ENCODE measurements around the gene OR10V1. TPM values are rescaled to one million over a fixed set of nuclear protein-coding genes. Genes with fewer than 3 reads are reported as not detected.
"Not testable (repeated sequence)": the region's sequence is repeated elsewhere in the genome, so short reads cannot be mapped to it uniquely, and the experiment has no call there.

Gene OR10V1
- total and polyA plus RNA-seq, 2 experiments from 2014 or later = not detected

DNA sequence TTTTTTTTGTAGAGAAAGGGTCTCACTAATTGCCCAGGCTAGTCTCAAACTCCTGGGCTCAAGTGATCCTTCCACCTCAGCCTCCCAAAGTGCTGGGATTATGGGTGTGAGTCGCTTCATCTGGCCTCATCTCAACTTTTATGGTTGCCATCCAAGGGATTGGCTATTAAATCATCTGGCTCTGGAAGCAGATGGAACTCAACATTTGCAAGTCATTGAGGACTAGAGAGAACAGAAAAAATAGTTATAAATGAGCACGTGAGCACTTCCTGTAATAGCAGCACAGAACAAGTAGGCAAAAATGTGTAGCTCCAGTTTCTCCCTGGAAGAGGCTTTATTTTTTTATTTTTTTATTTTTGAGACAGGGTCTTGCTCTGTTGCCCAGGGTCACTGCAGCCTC is 22.5 kb downstream of the OR10V1 start (continued):
- TF ChIP-seq, protein P1, sequence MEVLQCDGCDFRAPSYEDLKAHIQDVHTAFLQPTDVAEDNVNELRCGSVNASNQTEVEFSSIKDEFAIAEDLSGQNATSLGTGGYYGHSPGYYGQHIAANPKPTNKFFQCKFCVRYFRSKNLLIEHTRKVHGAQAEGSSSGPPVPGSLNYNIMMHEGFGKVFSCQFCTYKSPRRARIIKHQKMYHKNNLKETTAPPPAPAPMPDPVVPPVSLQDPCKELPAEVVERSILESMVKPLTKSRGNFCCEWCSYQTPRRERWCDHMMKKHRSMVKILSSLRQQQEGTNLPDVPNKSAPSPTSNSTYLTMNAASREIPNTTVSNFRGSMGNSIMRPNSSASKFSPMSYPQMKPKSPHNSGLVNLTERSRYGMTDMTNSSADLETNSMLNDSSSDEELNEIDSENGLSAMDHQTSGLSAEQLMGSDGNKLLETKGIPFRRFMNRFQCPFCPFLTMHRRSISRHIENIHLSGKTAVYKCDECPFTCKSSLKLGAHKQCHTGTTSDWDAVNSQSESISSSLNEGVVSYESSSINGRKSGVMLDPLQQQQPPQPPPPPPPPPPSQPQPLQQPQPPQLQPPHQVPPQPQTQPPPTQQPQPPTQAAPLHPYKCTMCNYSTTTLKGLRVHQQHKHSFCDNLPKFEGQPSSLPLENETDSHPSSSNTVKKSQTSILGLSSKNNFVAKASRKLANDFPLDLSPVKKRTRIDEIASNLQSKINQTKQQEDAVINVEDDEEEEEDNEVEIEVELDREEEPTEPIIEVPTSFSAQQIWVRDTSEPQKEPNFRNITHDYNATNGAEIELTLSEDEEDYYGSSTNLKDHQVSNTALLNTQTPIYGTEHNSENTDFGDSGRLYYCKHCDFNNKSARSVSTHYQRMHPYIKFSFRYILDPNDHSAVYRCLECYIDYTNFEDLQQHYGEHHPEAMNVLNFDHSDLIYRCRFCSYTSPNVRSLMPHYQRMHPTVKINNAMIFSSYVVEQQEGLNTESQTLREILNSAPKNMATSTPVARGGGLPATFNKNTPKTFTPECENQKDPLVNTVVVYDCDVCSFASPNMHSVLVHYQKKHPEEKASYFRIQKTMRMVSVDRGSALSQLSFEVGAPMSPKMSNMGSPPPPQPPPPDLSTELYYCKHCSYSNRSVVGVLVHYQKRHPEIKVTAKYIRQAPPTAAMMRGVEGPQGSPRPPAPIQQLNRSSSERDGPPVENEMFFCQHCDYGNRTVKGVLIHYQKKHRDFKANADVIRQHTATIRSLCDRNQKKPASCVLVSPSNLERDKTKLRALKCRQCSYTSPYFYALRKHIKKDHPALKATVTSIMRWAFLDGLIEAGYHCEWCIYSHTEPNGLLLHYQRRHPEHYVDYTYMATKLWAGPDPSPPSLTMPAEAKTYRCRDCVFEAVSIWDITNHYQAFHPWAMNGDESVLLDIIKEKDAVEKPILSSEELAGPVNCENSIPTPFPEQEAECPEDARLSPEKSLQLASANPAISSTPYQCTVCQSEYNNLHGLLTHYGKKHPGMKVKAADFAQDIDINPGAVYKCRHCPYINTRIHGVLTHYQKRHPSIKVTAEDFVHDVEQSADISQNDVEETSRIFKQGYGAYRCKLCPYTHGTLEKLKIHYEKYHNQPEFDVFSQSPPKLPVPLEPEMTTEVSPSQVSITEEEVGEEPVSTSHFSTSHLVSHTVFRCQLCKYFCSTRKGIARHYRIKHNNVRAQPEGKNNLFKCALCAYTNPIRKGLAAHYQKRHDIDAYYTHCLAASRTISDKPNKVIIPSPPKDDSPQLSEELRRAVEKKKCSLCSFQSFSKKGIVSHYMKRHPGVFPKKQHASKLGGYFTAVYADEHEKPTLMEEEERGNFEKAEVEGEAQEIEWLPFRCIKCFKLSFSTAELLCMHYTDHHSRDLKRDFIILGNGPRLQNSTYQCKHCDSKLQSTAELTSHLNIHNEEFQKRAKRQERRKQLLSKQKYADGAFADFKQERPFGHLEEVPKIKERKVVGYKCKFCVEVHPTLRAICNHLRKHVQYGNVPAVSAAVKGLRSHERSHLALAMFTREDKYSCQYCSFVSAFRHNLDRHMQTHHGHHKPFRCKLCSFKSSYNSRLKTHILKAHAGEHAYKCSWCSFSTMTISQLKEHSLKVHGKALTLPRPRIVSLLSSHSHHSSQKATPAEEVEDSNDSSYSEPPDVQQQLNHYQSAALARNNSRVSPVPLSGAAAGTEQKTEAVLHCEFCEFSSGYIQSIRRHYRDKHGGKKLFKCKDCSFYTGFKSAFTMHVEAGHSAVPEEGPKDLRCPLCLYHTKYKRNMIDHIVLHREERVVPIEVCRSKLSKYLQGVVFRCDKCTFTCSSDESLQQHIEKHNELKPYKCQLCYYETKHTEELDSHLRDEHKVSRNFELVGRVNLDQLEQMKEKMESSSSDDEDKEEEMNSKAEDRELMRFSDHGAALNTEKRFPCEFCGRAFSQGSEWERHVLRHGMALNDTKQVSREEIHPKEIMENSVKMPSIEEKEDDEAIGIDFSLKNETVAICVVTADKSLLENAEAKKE (CRISPR knock-in tag; IDR thresholded peaks at IDR 0.05) = no peak
- TF ChIP-seq, protein P2, sequence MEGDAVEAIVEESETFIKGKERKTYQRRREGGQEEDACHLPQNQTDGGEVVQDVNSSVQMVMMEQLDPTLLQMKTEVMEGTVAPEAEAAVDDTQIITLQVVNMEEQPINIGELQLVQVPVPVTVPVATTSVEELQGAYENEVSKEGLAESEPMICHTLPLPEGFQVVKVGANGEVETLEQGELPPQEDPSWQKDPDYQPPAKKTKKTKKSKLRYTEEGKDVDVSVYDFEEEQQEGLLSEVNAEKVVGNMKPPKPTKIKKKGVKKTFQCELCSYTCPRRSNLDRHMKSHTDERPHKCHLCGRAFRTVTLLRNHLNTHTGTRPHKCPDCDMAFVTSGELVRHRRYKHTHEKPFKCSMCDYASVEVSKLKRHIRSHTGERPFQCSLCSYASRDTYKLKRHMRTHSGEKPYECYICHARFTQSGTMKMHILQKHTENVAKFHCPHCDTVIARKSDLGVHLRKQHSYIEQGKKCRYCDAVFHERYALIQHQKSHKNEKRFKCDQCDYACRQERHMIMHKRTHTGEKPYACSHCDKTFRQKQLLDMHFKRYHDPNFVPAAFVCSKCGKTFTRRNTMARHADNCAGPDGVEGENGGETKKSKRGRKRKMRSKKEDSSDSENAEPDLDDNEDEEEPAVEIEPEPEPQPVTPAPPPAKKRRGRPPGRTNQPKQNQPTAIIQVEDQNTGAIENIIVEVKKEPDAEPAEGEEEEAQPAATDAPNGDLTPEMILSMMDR (conservative IDR thresholded peaks at IDR 0.05; ENCODE audit: low read depth in 2 of 2) = no peak

DNA sequence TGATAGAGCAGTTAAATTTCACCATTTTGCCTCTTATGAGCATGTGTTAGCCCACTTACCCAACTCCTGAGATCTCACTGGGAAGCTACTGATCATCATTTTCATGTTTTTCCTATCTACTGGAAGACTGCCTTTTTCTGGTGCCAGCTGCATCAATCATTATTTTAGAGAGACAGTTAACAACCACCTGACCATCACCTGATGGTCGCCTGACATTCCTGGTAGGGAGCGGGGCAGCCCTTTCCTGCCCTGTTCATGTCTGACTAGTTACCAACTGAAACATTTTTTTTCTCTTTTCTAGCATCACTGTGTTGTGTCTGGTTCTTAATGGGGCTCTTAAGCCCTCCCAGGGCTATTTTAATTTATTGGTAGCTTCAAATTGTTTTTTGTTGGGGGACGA is 24.6 kb downstream of the OR10V1 start:
- Histone ChIP-seq H3K4me3 (no peak overlapping the region), H4K20me1 (replicated peaks; ENCODE audit: insufficient read depth) (no peaks in the 10 kb centered on the region), H3K4me1 (ENCODE audit: insufficient read depth) (no peaks in the 10 kb centered on the region), H3K36me3 (ENCODE audit: insufficient read depth) (no peaks in the 10 kb centered on the region), H3K79me2 (replicated peaks; ENCODE audit: insufficient read depth) (no peaks in the 10 kb centered on the region), H3K27me3 (ENCODE audit: insufficient read depth) (no peaks in the 10 kb centered on the region), H3F3A (replicated peaks; ENCODE audit: low read depth) (no peaks in the 10 kb centered on the region), H3K4me2 (no peak overlapping the region), H2AFZ (no peak overlapping the region; the same call in 1 of the 2 replicates), H3K9me2 (ENCODE audit: insufficient read depth) (no peaks in the 10 kb centered on the region; the same call in 1 of the 2 replicates), H3K27ac (ENCODE audit: low read depth) (no peak overlapping the region)
- Mint-ChIP-seq H3K9me3 (peaks cover 15% of the 10 kb centered on the region), H3K27ac (no peak overlapping the region), H3K27me3 (ENCODE audit: insufficient read depth, low read depth, poor library complexity) (no peaks in the 10 kb centered on the region), H3K4me3 (no peak overlapping the region), H3K36me3 (ENCODE audit: low read depth) (no peaks in the 10 kb centered on the region), H3K4me1 (no peaks in the 10 kb centered on the region)
- TF ChIP-seq, protein P3, sequence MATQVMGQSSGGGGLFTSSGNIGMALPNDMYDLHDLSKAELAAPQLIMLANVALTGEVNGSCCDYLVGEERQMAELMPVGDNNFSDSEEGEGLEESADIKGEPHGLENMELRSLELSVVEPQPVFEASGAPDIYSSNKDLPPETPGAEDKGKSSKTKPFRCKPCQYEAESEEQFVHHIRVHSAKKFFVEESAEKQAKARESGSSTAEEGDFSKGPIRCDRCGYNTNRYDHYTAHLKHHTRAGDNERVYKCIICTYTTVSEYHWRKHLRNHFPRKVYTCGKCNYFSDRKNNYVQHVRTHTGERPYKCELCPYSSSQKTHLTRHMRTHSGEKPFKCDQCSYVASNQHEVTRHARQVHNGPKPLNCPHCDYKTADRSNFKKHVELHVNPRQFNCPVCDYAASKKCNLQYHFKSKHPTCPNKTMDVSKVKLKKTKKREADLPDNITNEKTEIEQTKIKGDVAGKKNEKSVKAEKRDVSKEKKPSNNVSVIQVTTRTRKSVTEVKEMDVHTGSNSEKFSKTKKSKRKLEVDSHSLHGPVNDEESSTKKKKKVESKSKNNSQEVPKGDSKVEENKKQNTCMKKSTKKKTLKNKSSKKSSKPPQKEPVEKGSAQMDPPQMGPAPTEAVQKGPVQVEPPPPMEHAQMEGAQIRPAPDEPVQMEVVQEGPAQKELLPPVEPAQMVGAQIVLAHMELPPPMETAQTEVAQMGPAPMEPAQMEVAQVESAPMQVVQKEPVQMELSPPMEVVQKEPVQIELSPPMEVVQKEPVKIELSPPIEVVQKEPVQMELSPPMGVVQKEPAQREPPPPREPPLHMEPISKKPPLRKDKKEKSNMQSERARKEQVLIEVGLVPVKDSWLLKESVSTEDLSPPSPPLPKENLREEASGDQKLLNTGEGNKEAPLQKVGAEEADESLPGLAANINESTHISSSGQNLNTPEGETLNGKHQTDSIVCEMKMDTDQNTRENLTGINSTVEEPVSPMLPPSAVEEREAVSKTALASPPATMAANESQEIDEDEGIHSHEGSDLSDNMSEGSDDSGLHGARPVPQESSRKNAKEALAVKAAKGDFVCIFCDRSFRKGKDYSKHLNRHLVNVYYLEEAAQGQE (IDR thresholded peaks at IDR 0.05; ENCODE audit: unreplicated experiment) = no peak
- TF ChIP-seq, protein P4, sequence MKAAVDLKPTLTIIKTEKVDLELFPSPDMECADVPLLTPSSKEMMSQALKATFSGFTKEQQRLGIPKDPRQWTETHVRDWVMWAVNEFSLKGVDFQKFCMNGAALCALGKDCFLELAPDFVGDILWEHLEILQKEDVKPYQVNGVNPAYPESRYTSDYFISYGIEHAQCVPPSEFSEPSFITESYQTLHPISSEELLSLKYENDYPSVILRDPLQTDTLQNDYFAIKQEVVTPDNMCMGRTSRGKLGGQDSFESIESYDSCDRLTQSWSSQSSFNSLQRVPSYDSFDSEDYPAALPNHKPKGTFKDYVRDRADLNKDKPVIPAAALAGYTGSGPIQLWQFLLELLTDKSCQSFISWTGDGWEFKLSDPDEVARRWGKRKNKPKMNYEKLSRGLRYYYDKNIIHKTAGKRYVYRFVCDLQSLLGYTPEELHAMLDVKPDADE (IDR thresholded peaks at IDR 0.05) = no peak
- TF ChIP-seq ZNF331 (CRISPR knock-in tag; IDR thresholded peaks at IDR 0.05; ENCODE audit: low read depth) = no peak
- TF ChIP-seq CREB1 (CRISPR knock-in tag; IDR thresholded peaks at IDR 0.05; ENCODE audit: low read depth) = no peak
- no peak for ATAC-seq
- no peak for DNase-seq (ENCODE audit: low spot score)

DNA sequence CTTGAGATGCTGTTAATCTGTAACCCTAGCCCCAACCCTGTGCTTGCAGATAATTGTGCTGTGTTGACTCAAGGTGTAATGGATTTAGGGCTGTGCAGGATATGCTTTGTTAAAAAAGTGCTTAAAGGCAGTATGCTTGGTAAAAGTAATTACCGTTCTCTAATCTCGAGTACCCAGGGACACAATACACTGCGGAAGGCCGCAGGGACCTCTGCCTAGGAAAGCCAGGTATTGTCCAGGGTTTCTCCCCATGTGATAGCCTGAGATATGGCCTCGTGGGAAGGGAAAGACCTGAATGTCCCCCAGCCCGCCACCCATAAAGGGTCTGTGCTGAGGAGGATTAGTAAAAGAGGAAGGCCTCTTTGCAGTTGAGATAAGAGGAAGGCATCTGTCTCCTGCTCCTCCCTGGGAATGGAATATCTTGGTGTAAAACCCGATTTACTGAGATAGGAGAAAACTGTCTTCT is 32.4 kb downstream of the OR10V1 start:
- not testable (repeated sequence) for H3K9me2 ChIP-seq (ENCODE audit: insufficient read depth); H3K27me3 ChIP-seq (ENCODE audit: insufficient read depth); H3K4me3 ChIP-seq; H3K9me3 Mint-ChIP-seq; H3K27me3 Mint-ChIP-seq (ENCODE audit: insufficient read depth, low read depth, poor library complexity); H3K27ac ChIP-seq (ENCODE audit: low read depth); H3K36me3 Mint-ChIP-seq (ENCODE audit: low read depth); H3F3A ChIP-seq (replicated peaks; ENCODE audit: low read depth); H3K79me2 ChIP-seq (replicated peaks; ENCODE audit: insufficient read depth); ATAC-seq; H3K4me2 ChIP-seq; H3K27ac Mint-ChIP-seq; H3K36me3 ChIP-seq (ENCODE audit: insufficient read depth); DNase-seq (ENCODE audit: low spot score); H2AFZ ChIP-seq; H3K4me1 Mint-ChIP-seq; H3K4me1 ChIP-seq (ENCODE audit: insufficient read depth); H3K4me3 Mint-ChIP-seq; H4K20me1 ChIP-seq (replicated peaks; ENCODE audit: insufficient read depth)
